Measurements from ENCODE around the gene USP53.

USP53 gene

GRCh38 chr4:119303587-119304305 is 91.2 kb downstream of the USP53 start:
- no peaks in the 10 kb centered on the region for H3K27me3 ChIP-seq (ENCODE audit: insufficient read depth, low read depth, severe bottlenecking)
- no peak for DNase-seq
- no peak overlapping the region for H3K27ac ChIP-seq
- H3K4me3 ChIP-seq (ENCODE audit: low read depth, low read length), result no peak overlapping the region
- H3K9me3 ChIP-seq (ENCODE audit: severe bottlenecking), result no peaks in the 10 kb centered on the region
- no peak for TF ChIP-seq CTCF (IDR thresholded peaks at IDR 0.05; ENCODE audit: low read depth, low read length)
- H3K36me3 ChIP-seq, result no peaks in the 10 kb centered on the region

GRCh38 chr4:119304431-119304830 is 91.9 kb downstream of the USP53 start:
- H3K27me3 ChIP-seq (ENCODE audit: insufficient read depth, low read depth, severe bottlenecking), result no peaks in the 10 kb centered on the region
- no peaks in the 10 kb centered on the region for H3K36me3 ChIP-seq
- TF ChIP-seq CTCF (IDR thresholded peaks at IDR 0.05; ENCODE audit: low read depth, low read length), result no peak
- H3K27ac ChIP-seq, result no peak overlapping the region
- no peak overlapping the region for H3K4me3 ChIP-seq (ENCODE audit: low read depth, low read length)
- no peak for DNase-seq
- H3K9me3 ChIP-seq (ENCODE audit: severe bottlenecking), result no peaks in the 10 kb centered on the region

- no peak for TF ChIP-seq CTCF (IDR thresholded peaks at IDR 0.05; ENCODE audit: low read depth, low read length)
- Histone ChIP-seq H3K9me3 (ENCODE audit: severe bottlenecking) (no peaks in the 10 kb centered on the region), H3K36me3 (no peaks in the 10 kb centered on the region), H3K4me3 (ENCODE audit: low read depth, low read length) (no peak overlapping the region), H3K27ac (no peak overlapping the region), H3K27me3 (ENCODE audit: insufficient read depth, low read depth, severe bottlenecking) (no peaks in the 10 kb centered on the region)
- no peak for DNase-seq
Measured at GRCh38 chr4:119307606-119308005, 95.1 kb downstream of the USP53 start.

GRCh38 chr4:119310826-119311225 is 98.3 kb downstream of the USP53 start:
- H3K27ac ChIP-seq, result no peak overlapping the region
- H3K9me3 ChIP-seq (ENCODE audit: severe bottlenecking), result no peaks in the 10 kb centered on the region
- H3K4me3 ChIP-seq (ENCODE audit: low read depth, low read length), result no peak overlapping the region
- DNase-seq, result no peak
- H3K36me3 ChIP-seq, result no peaks in the 10 kb centered on the region
- H3K27me3 ChIP-seq (ENCODE audit: insufficient read depth, low read depth, severe bottlenecking), result no peaks in the 10 kb centered on the region
- TF ChIP-seq CTCF (IDR thresholded peaks at IDR 0.05; ENCODE audit: low read depth, low read length), result no peak

GRCh38 chr4:119313237-119313636 is 100.7 kb downstream of the USP53 start:
- no peak for TF ChIP-seq CTCF (IDR thresholded peaks at IDR 0.05; ENCODE audit: low read depth, low read length)
- Histone ChIP-seq H3K27ac (no peak overlapping the region), H3K9me3 (ENCODE audit: severe bottlenecking) (no peaks in the 10 kb centered on the region), H3K4me3 (ENCODE audit: low read depth, low read length) (no peak overlapping the region), H3K27me3 (ENCODE audit: insufficient read depth, low read depth, severe bottlenecking) (no peaks in the 10 kb centered on the region), H3K36me3 (no peaks in the 10 kb centered on the region)
- no peak for DNase-seq

- Histone ChIP-seq H3K27me3 (ENCODE audit: insufficient read depth, low read depth, severe bottlenecking) (no peaks in the 10 kb centered on the region), H3K9me3 (ENCODE audit: severe bottlenecking) (no peaks in the 10 kb centered on the region), H3K27ac (no peak overlapping the region), H3K36me3 (no peaks in the 10 kb centered on the region), H3K4me3 (ENCODE audit: low read depth, low read length) (no peak overlapping the region)
- peak; percentile 58 for TF ChIP-seq CTCF (IDR thresholded peaks at IDR 0.05; ENCODE audit: low read depth, low read length)
- peak; percentile 38 for DNase-seq
Measured at GRCh38 chr4:119314356-119314755, 101.8 kb downstream of the USP53 start.

Measured in WERI-Rb-1 (cell line).